ENCODE measurements around the gene OAS1.
"Not testable (repeated sequence)": the region's sequence is repeated elsewhere in the genome, so short reads cannot be mapped to it uniquely, and the experiment has no call there.

OAS1 gene

GRCh38 chr12:112937741-112938719, 31.3 kb downstream of the OAS1 start, which contains the start of gene OAS3:
TSS of gene OAS3 (plus strand) at chr12:112938474. CDS start at chr12:112938531, 57 bp downstream.
- DNase-seq (ENCODE audit: low spot score) = peak; percentile 32

- DNase-seq (ENCODE audit: low spot score) = no peak
These were observed 32.0 kb downstream of the OAS1 start for GRCh38 chr12:112938751-112939150.

GRCh38 chr12:112939761-112940381, 33.1 kb downstream of the OAS1 start:
- DNase-seq (ENCODE audit: low spot score) = no peak

- DNase-seq (ENCODE audit: low spot score) = no peak
These were observed 35.0 kb downstream of the OAS1 start for GRCh38 chr12:112941528-112942335.

- no peak for DNase-seq (ENCODE audit: low spot score)
These were observed 35.8 kb downstream of the OAS1 start for GRCh38 chr12:112942572-112942971.

GRCh38 chr12:112944024-112944690, 37.4 kb downstream of the OAS1 start:
- DNase-seq (ENCODE audit: low spot score) = no peak

GRCh38 chr12:112945515-112945914, 38.8 kb downstream of the OAS1 start:
- DNase-seq (ENCODE audit: low spot score) = no peak

GRCh38 chr12:112946236-112947000, 39.7 kb downstream of the OAS1 start:
- no peak for DNase-seq (ENCODE audit: low spot score)

GRCh38 chr12:112947314-112947713, 40.6 kb downstream of the OAS1 start:
- no peak for DNase-seq (ENCODE audit: low spot score)

GRCh38 chr12:112947761-112948160, 41.0 kb downstream of the OAS1 start:
- DNase-seq (ENCODE audit: low spot score) = no peak

GRCh38 chr12:112948806-112949205, 42.0 kb downstream of the OAS1 start:
- DNase-seq (ENCODE audit: low spot score) = no peak

GRCh38 chr12:112950701-112951100, 43.9 kb downstream of the OAS1 start:
- no peak for DNase-seq (ENCODE audit: low spot score)

GRCh38 chr12:112957125-112957524, 50.4 kb downstream of the OAS1 start:
- DNase-seq (ENCODE audit: low spot score) = not testable (repeated sequence)

GRCh38 chr12:112961074-112961473, 54.3 kb downstream of the OAS1 start:
- no peak for DNase-seq (ENCODE audit: low spot score)

GRCh38 chr12:112961536-112961935, 54.8 kb downstream of the OAS1 start:
- DNase-seq (ENCODE audit: low spot score) = no peak

- no peak for DNase-seq (ENCODE audit: low spot score)
These were observed 55.8 kb downstream of the OAS1 start for GRCh38 chr12:112962561-112962960.

- DNase-seq (ENCODE audit: low spot score) = no peak
These were observed 56.6 kb downstream of the OAS1 start for GRCh38 chr12:112963227-112963861.

- DNase-seq (ENCODE audit: low spot score) = no peak
These were observed 57.4 kb downstream of the OAS1 start for GRCh38 chr12:112964067-112964670.

- no peak for DNase-seq (ENCODE audit: low spot score)
These were observed 58.2 kb downstream of the OAS1 start for GRCh38 chr12:112964915-112965314.

GRCh38 chr12:112965643-112966042, 58.9 kb downstream of the OAS1 start:
- no peak for DNase-seq (ENCODE audit: low spot score)

All from hematopoietic multipotent progenitor cell treated with erythropoietin and hydrocortisone succinate and interleukin-3 and kit ligand, for 15 days (in vitro differentiated cells).